ENCODE data around the gene CALML6. TPM values are rescaled to one million over a fixed set of nuclear protein-coding genes. Genes with fewer than 3 reads are reported as not detected.
A peak's percentile ranks its signal among the peaks of the same experiment; 100 is the strongest.

The CALML6 gene
- total RNA-seq, 1 donor = under 0.01 TPM

- DNase-seq (ENCODE audit: low read depth) = no peak
- TF ChIP-seq CTCF (IDR thresholded peaks at IDR 0.05; ENCODE audit: insufficient read depth, low read depth, low read length) = no peak
- no peak overlapping the region for H3K4me3 ChIP-seq (ENCODE audit: low read depth, low read length)
Observed at GRCh38 chr1:1903224-1903623, 11.8 kb upstream of the CALML6 start.

DNA sequence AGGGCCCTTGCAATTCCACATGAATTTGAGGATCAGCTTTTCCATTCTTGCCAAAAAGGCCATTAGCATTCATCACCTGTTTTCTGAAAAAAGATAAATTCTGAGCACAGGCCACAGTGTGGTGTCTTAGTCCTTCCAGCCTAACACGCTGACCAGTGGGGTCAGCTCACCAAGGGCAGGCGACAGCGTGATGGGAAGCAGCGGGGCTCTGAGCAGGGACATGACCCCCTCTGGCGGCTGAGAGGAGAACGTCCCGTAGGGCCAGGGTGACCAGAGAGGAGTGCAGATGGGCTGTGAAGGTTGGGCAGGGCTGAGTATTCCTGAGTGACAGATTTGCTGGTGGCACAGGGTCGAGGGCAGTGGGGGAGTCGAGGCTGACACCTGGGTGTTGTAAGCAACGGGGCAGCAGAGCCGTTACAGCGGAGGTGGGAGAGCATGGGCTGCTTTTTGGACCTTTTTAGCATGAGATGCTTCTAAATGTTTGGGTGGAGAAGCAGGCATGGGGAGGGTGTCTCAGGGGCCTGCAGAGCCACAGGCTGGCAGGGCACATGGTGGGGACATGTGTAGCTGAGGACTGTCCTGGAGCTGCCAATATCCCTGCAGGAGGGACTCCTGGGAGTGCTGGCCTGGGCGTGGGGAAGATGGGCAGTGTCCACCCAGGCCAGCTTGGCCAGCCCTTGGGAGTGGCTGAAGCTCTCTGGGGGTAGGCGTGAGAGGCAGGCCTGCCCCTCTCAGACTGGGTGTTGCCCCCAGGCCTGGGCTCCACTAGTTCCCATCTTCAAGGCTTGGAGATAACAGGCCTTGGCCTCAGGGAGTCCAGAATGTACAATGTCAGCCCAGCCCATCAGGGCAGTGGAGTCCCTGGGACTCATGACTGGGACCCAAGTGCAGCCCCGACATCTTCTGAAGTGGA lies 8.6 kb upstream of the CALML6 start:
- peak; percentile 98 for TF ChIP-seq CTCF (IDR thresholded peaks at IDR 0.05; ENCODE audit: insufficient read depth, low read depth, low read length)

DNA sequence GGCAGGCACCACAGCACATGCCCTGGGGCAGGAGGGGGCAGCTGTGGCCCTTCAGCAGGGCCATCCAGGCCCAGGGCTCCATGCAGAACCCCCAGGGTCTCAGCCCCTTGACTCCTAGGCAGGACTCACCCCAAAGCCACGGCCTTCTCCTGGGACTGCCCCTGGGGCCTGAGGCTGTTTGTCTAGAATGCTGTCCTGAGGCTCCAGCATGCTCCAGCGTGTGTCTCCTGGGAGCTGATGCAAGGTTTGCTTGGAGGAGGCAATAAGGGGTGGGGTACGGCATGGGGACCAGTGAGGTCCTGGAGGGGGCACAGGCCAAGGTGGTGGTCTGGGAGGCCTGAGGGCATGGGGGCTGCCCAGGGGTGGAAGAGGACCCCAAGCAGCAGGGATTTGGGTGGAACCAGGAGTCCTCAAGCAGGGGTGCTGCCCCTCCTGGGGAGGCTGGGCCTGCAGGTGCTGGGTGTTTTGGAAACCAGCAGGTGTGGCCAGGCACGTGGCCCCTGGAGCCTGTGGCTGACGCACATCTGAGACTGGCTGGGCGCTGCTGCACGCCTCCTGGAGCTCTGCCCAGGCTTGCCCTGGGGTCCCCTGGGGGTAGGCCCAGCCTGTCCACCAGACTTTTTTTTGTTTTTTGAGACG lies 7.8 kb upstream of the CALML6 start:
- no peak for TF ChIP-seq CTCF (IDR thresholded peaks at IDR 0.05; ENCODE audit: insufficient read depth, low read depth, low read length)
- no peak overlapping the region for H3K4me3 ChIP-seq (ENCODE audit: low read depth, low read length)
- DNase-seq (ENCODE audit: low read depth) = no peak

More for the DNA sequence above, 8.6 kb upstream of the CALML6 start:
- no peak overlapping the region for H3K4me3 ChIP-seq (ENCODE audit: low read depth, low read length)
- peak; percentile 84 for DNase-seq (ENCODE audit: low read depth)

DNA sequence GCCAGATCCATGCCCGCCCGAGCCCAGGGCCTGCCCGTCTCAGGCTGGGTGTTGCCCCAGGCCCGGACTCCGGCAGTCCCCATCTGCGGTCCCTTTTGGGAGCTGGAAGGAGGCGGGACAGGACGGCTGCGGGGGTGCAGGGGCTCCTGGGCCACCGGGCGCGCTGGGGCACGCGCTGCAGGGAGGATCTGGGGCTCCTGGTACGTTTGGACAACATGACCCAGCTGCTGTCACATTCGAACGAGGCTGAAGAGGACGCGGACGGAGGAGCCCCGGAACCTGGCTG lies 6.6 kb upstream of the CALML6 start:
- no peak for TF ChIP-seq CTCF (IDR thresholded peaks at IDR 0.05; ENCODE audit: insufficient read depth, low read depth, low read length)
- no peak for DNase-seq (ENCODE audit: low read depth)

GRCh38 chr1:1910033-1910465 lies 5.0 kb upstream of the CALML6 start:
- DNase-seq (ENCODE audit: low read depth) = no peak
- no peak for TF ChIP-seq CTCF (IDR thresholded peaks at IDR 0.05; ENCODE audit: insufficient read depth, low read depth, low read length)
- peak overlapping the region; percentile 57 for H3K4me3 ChIP-seq (ENCODE audit: low read depth, low read length)

More for the DNA sequence above, 6.6 kb upstream of the CALML6 start:
- H3K4me3 ChIP-seq (ENCODE audit: low read depth, low read length) = peak overlapping the region; percentile 69

DNA sequence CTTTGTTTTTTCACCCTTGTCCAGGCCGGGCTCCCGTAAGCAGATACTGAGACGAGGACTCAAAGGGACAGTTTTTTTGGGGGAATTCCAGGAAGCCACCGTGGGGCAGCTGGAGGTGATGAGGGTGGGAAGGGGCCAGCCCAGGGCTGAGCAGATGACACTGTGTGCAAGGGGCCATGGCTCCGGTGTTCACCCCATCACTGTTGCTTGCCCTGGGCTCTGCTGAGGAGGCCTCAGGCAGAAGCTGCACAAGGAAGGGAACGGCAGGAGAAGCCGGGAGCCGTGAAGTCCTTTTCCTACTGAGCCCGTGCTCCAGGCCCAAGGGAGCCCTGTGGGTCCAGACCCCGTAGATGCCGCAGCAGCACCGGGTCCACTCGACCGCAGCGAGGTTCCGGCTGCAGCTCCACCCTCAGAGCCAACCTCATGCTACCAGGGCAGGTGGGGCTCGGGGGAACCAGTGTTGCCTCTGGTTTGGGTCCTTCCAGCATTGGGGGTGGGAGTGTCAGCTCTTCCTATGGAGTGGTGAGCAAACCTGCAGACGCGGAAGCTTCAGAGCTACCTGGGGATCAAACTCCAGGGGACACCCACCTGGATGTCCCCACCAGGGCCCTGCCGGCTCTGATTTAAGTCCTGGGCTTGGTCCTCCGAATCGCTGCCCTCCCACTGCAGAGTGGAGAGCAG lies 4.3 kb upstream of the CALML6 start:
- no peak for DNase-seq (ENCODE audit: low read depth)
- no peak overlapping the region for H3K4me3 ChIP-seq (ENCODE audit: low read depth, low read length)
- TF ChIP-seq CTCF (IDR thresholded peaks at IDR 0.05; ENCODE audit: insufficient read depth, low read depth, low read length) = no peak

Data from fibroblast of villous mesenchyme (primary cell).